ENCODE measurements around the gene SLC1A3.

SLC1A3 gene

GRCh38 chr5:36599986-36600779 lies 6.2 kb upstream of the SLC1A3 start:
- Histone ChIP-seq H3K4me1 (ENCODE audit: control insufficient read depth, insufficient read depth, low read length, poor library complexity, severe bottlenecking) (no peaks in the 10 kb centered on the region), H3K9me3 (ENCODE audit: control insufficient read depth, low read length) (no peaks in the 10 kb centered on the region), H3K4me3 (ENCODE audit: insufficient read depth, low read depth, low read length, poor library complexity, severe bottlenecking) (no peak overlapping the region), H3K27me3 (replicated peaks; ENCODE audit: control insufficient read depth, insufficient read depth, low read length, poor library complexity, severe bottlenecking) (no peaks in the 10 kb centered on the region), H3K36me3 (ENCODE audit: control insufficient read depth, insufficient read depth, low read length) (no peaks in the 10 kb centered on the region), H3K27ac (ENCODE audit: insufficient read depth, low read length, poor library complexity, severe bottlenecking) (no peak overlapping the region)
- no peak for DNase-seq

- H3K4me1 ChIP-seq (ENCODE audit: control insufficient read depth, insufficient read depth, low read length, poor library complexity, severe bottlenecking), result no peaks in the 10 kb centered on the region
- H3K9me3 ChIP-seq (ENCODE audit: control insufficient read depth, low read length), result no peaks in the 10 kb centered on the region
- no peaks in the 10 kb centered on the region for H3K27me3 ChIP-seq (replicated peaks; ENCODE audit: control insufficient read depth, insufficient read depth, low read length, poor library complexity, severe bottlenecking)
- DNase-seq, result no peak
- no peaks in the 10 kb centered on the region for H3K36me3 ChIP-seq (ENCODE audit: control insufficient read depth, insufficient read depth, low read length)
- no peak overlapping the region for H3K27ac ChIP-seq (ENCODE audit: insufficient read depth, low read length, poor library complexity, severe bottlenecking)
- H3K4me3 ChIP-seq (ENCODE audit: insufficient read depth, low read depth, low read length, poor library complexity, severe bottlenecking), result no peak overlapping the region
These were observed 5.4 kb upstream of the SLC1A3 start for GRCh38 chr5:36600917-36601527.

GRCh38 chr5:36602704-36603321 lies 3.6 kb upstream of the SLC1A3 start:
- Histone ChIP-seq H3K4me1 (ENCODE audit: control insufficient read depth, insufficient read depth, low read length, poor library complexity, severe bottlenecking) (no peaks in the 10 kb centered on the region), H3K9me3 (ENCODE audit: control insufficient read depth, low read length) (no peaks in the 10 kb centered on the region), H3K36me3 (ENCODE audit: control insufficient read depth, insufficient read depth, low read length) (no peaks in the 10 kb centered on the region), H3K27ac (ENCODE audit: insufficient read depth, low read length, poor library complexity, severe bottlenecking) (no peak overlapping the region), H3K27me3 (replicated peaks; ENCODE audit: control insufficient read depth, insufficient read depth, low read length, poor library complexity, severe bottlenecking) (peaks cover 6% of the 10 kb centered on the region), H3K4me3 (ENCODE audit: insufficient read depth, low read depth, low read length, poor library complexity, severe bottlenecking) (no peak overlapping the region)
- no peak for DNase-seq

GRCh38 chr5:36605241-36605640 lies 1.2 kb upstream of the SLC1A3 start:
- DNase-seq, result no peak
- Histone ChIP-seq H3K27ac (ENCODE audit: insufficient read depth, low read length, poor library complexity, severe bottlenecking) (no peak overlapping the region), H3K36me3 (ENCODE audit: control insufficient read depth, insufficient read depth, low read length) (no peaks in the 10 kb centered on the region), H3K4me3 (ENCODE audit: insufficient read depth, low read depth, low read length, poor library complexity, severe bottlenecking) (no peak overlapping the region), H3K27me3 (replicated peaks; ENCODE audit: control insufficient read depth, insufficient read depth, low read length, poor library complexity, severe bottlenecking) (peaks cover 10% of the 10 kb centered on the region), H3K4me1 (ENCODE audit: control insufficient read depth, insufficient read depth, low read length, poor library complexity, severe bottlenecking) (no peaks in the 10 kb centered on the region), H3K9me3 (ENCODE audit: control insufficient read depth, low read length) (no peaks in the 10 kb centered on the region)

- Histone ChIP-seq H3K9me3 (ENCODE audit: control insufficient read depth, low read length) (no peaks in the 10 kb centered on the region), H3K27ac (ENCODE audit: insufficient read depth, low read length, poor library complexity, severe bottlenecking) (no peak overlapping the region), H3K4me1 (ENCODE audit: control insufficient read depth, insufficient read depth, low read length, poor library complexity, severe bottlenecking) (no peaks in the 10 kb centered on the region), H3K27me3 (replicated peaks; ENCODE audit: control insufficient read depth, insufficient read depth, low read length, poor library complexity, severe bottlenecking) (peaks cover 10% of the 10 kb centered on the region), H3K36me3 (ENCODE audit: control insufficient read depth, insufficient read depth, low read length) (no peaks in the 10 kb centered on the region), H3K4me3 (ENCODE audit: insufficient read depth, low read depth, low read length, poor library complexity, severe bottlenecking) (no peak overlapping the region)
- DNase-seq, result no peak
These were observed 374 bp upstream of the SLC1A3 start for GRCh38 chr5:36606036-36606427.

- H3K27me3 ChIP-seq (replicated peaks; ENCODE audit: control insufficient read depth, insufficient read depth, low read length, poor library complexity, severe bottlenecking), result peaks cover 10% of the 10 kb centered on the region
- H3K9me3 ChIP-seq (ENCODE audit: control insufficient read depth, low read length), result no peaks in the 10 kb centered on the region
- no peaks in the 10 kb centered on the region for H3K4me1 ChIP-seq (ENCODE audit: control insufficient read depth, insufficient read depth, low read length, poor library complexity, severe bottlenecking)
- no peak overlapping the region for H3K27ac ChIP-seq (ENCODE audit: insufficient read depth, low read length, poor library complexity, severe bottlenecking)
- H3K4me3 ChIP-seq (ENCODE audit: insufficient read depth, low read depth, low read length, poor library complexity, severe bottlenecking), result no peak overlapping the region
- DNase-seq, result no peak
- no peaks in the 10 kb centered on the region for H3K36me3 ChIP-seq (ENCODE audit: control insufficient read depth, insufficient read depth, low read length)
These were observed 737 bp downstream of the SLC1A3 start for GRCh38 chr5:36607114-36607571.

GRCh38 chr5:36607838-36608783 lies 1.7 kb downstream of the SLC1A3 start:
- Histone ChIP-seq H3K9me3 (ENCODE audit: control insufficient read depth, low read length) (no peaks in the 10 kb centered on the region), H3K27ac (ENCODE audit: insufficient read depth, low read length, poor library complexity, severe bottlenecking) (no peak overlapping the region), H3K27me3 (replicated peaks; ENCODE audit: control insufficient read depth, insufficient read depth, low read length, poor library complexity, severe bottlenecking) (peaks cover 10% of the 10 kb centered on the region), H3K4me1 (ENCODE audit: control insufficient read depth, insufficient read depth, low read length, poor library complexity, severe bottlenecking) (no peaks in the 10 kb centered on the region), H3K36me3 (ENCODE audit: control insufficient read depth, insufficient read depth, low read length) (no peaks in the 10 kb centered on the region), H3K4me3 (ENCODE audit: insufficient read depth, low read depth, low read length, poor library complexity, severe bottlenecking) (no peak overlapping the region)
- no peak for DNase-seq

- no peaks in the 10 kb centered on the region for H3K9me3 ChIP-seq (ENCODE audit: control insufficient read depth, low read length)
These were observed 4.2 kb downstream of the SLC1A3 start for GRCh38 chr5:36610621-36611020.

GRCh38 chr5:36611520-36612274 lies 5.3 kb downstream of the SLC1A3 start:
- Histone ChIP-seq H3K4me1 (ENCODE audit: control insufficient read depth, insufficient read depth, low read length, poor library complexity, severe bottlenecking) (no peaks in the 10 kb centered on the region), H3K4me3 (ENCODE audit: insufficient read depth, low read depth, low read length, poor library complexity, severe bottlenecking) (no peak overlapping the region), H3K27ac (ENCODE audit: insufficient read depth, low read length, poor library complexity, severe bottlenecking) (no peak overlapping the region), H3K36me3 (ENCODE audit: control insufficient read depth, insufficient read depth, low read length) (no peaks in the 10 kb centered on the region), H3K27me3 (replicated peaks; ENCODE audit: control insufficient read depth, insufficient read depth, low read length, poor library complexity, severe bottlenecking) (peaks cover 10% of the 10 kb centered on the region), H3K9me3 (ENCODE audit: control insufficient read depth, low read length) (no peaks in the 10 kb centered on the region)
- DNase-seq, result no peak

More at GRCh38 chr5:36610621-36611020, 4.2 kb downstream of the SLC1A3 start:
- H3K27ac ChIP-seq (ENCODE audit: insufficient read depth, low read length, poor library complexity, severe bottlenecking), result no peak overlapping the region
- no peak for DNase-seq
- H3K4me1 ChIP-seq (ENCODE audit: control insufficient read depth, insufficient read depth, low read length, poor library complexity, severe bottlenecking), result no peaks in the 10 kb centered on the region
- H3K4me3 ChIP-seq (ENCODE audit: insufficient read depth, low read depth, low read length, poor library complexity, severe bottlenecking), result no peak overlapping the region
- H3K36me3 ChIP-seq (ENCODE audit: control insufficient read depth, insufficient read depth, low read length), result no peaks in the 10 kb centered on the region
- peaks cover 10% of the 10 kb centered on the region for H3K27me3 ChIP-seq (replicated peaks; ENCODE audit: control insufficient read depth, insufficient read depth, low read length, poor library complexity, severe bottlenecking)
